Chondrocyte (in vitro differentiated cells): ENCODE results near the gene PDE4D. TPM values are rescaled to one million over a fixed set of nuclear protein-coding genes. Genes with fewer than 3 reads are reported as not detected.

ENCODE experiments used
- DNase-seq: peaks from one replicate; pipeline ENCODE4 v3.0.0; 2021; ENCODE audit warnings: mixed read lengths, low spot score
- H3K27ac Mint-ChIP-seq: one replicate; pipeline ENCODE4 v1.8.0; 2021; ENCODE audit warnings: mild to moderate bottlenecking, moderate library complexity, mixed read lengths; ENCODE audit not compliant: unreplicated experiment
- H3K27me3 Mint-ChIP-seq: 2 replicates; pipeline ENCODE4 v1.8.0; 2021; ENCODE audit warnings: low read depth, mixed read lengths
- H3K36me3 Mint-ChIP-seq: 2 replicates; pipeline ENCODE4 v1.8.0; 2021; ENCODE audit warnings: low read depth, mixed read lengths
- H3K4me1 Mint-ChIP-seq: 2 replicates; pipeline ENCODE4 v1.8.0; 2021; ENCODE audit warnings: low read depth, mild to moderate bottlenecking, mixed read lengths
- H3K4me3 Mint-ChIP-seq: one replicate; pipeline ENCODE4 v1.8.0; 2021; ENCODE audit warnings: mild to moderate bottlenecking, moderate library complexity, mixed read lengths; ENCODE audit not compliant: unreplicated experiment
- H3K9me3 Mint-ChIP-seq: 2 replicates; pipeline ENCODE4 v1.8.0; 2021; ENCODE audit warnings: low read depth, mixed read lengths
- CTCF ChIP-seq: fragments of 200-600 bp; sonication (generic); IDR thresholded peaks from 2 replicates; pipeline ENCODE4 v1.5.0; 2021; ENCODE audit warnings: antibody characterized with exemption, mild to moderate bottlenecking, moderate library complexity
- total RNA-seq: library from RNA; stranded (reverse); gene quantifications from 3 replicates; pipeline ENCODE4 v1.2.1, GENCODE V29; 2021

The PDE4D gene
- total RNA-seq, 1 donor from 2014 or later: 21.1 TPM

- H3K4me1 Mint-ChIP-seq: peaks cover 10% of the 10 kb centered on the region
- DNase-seq: no peak
- no peaks in the 10 kb centered on the region for H3K36me3 Mint-ChIP-seq
- no peak overlapping the region for H3K27ac Mint-ChIP-seq
- no peak for TF ChIP-seq CTCF
- H3K4me3 Mint-ChIP-seq: no peak overlapping the region
- H3K27me3 Mint-ChIP-seq: no peaks in the 10 kb centered on the region
- H3K9me3 Mint-ChIP-seq: peaks cover 6% of the 10 kb centered on the region
Observed at GRCh38 chr5:59568161-59568560, 325.4 kb downstream of the PDE4D start.

- peaks cover 18% of the 10 kb centered on the region for H3K4me1 Mint-ChIP-seq
- no peak for DNase-seq
- no peaks in the 10 kb centered on the region for H3K36me3 Mint-ChIP-seq
- H3K4me3 Mint-ChIP-seq: no peak overlapping the region
- H3K9me3 Mint-ChIP-seq: peaks cover 6% of the 10 kb centered on the region
- no peaks in the 10 kb centered on the region for H3K27me3 Mint-ChIP-seq
- no peak for TF ChIP-seq CTCF
- no peak overlapping the region for H3K27ac Mint-ChIP-seq
Observed at GRCh38 chr5:59565551-59565950, 328.0 kb downstream of the PDE4D start.

- H3K27ac Mint-ChIP-seq: no peak overlapping the region
- no peaks in the 10 kb centered on the region for H3K27me3 Mint-ChIP-seq
- no peaks in the 10 kb centered on the region for H3K36me3 Mint-ChIP-seq
- H3K9me3 Mint-ChIP-seq: peaks cover 6% of the 10 kb centered on the region
- TF ChIP-seq CTCF: no peak
- H3K4me1 Mint-ChIP-seq: peaks cover 18% of the 10 kb centered on the region
- H3K4me3 Mint-ChIP-seq: no peak overlapping the region
- no peak for DNase-seq
Observed at GRCh38 chr5:59564895-59565294, 328.6 kb downstream of the PDE4D start.

GRCh38 chr5:59562756-59563389 is 330.7 kb downstream of the PDE4D start:
- peaks cover 3% of the 10 kb centered on the region for H3K9me3 Mint-ChIP-seq
- TF ChIP-seq CTCF: no peak

GRCh38 chr5:59560553-59560952 is 333.0 kb downstream of the PDE4D start:
- H3K36me3 Mint-ChIP-seq: no peaks in the 10 kb centered on the region
- no peak for DNase-seq
- TF ChIP-seq CTCF: no peak
- H3K4me1 Mint-ChIP-seq: peaks cover 18% of the 10 kb centered on the region
- no peaks in the 10 kb centered on the region for H3K27me3 Mint-ChIP-seq
- H3K27ac Mint-ChIP-seq: no peak overlapping the region
- H3K9me3 Mint-ChIP-seq: no peaks in the 10 kb centered on the region
- H3K4me3 Mint-ChIP-seq: no peak overlapping the region

More at GRCh38 chr5:59562756-59563389, 330.7 kb downstream of the PDE4D start:
- Mint-ChIP-seq H3K4me3 (no peak overlapping the region), H3K27me3 (no peaks in the 10 kb centered on the region), H3K4me1 (peaks cover 18% of the 10 kb centered on the region), H3K27ac (peak overlapping the region; percentile 24), H3K36me3 (no peaks in the 10 kb centered on the region)
- no peak for DNase-seq
